ENCODE results near the gene NSRP1. TPM values are rescaled to one million over a fixed set of nuclear protein-coding genes. Genes with fewer than 3 reads are reported as not detected.

NSRP1 gene
- polyA plus RNA-seq, 3 donors: 7.2 to 19.9 (median 11.7) TPM

- Histone ChIP-seq H2AFZ (ENCODE audit: insufficient read depth, low read depth, low read length, poor library complexity, severe bottlenecking) (no peak overlapping the region), H3K27ac (ENCODE audit: low read depth in 1 of 2, low read length in 2 of 2) (no peak overlapping the region), H4K20me1 (ENCODE audit: insufficient read depth, low read length) (no peaks in the 10 kb centered on the region), H3K4me3 (replicated peaks in 1 of 3; ENCODE audit: low read depth in 2 of 3, low read length in 3 of 3) (no peak overlapping the region), H3K79me2 (ENCODE audit: insufficient read depth, low read length) (no peaks in the 10 kb centered on the region), H3K27me3 (ENCODE audit: control insufficient read depth in 2 of 2, insufficient read depth in 2 of 2, low read length in 2 of 2) (no peaks in the 10 kb centered on the region), H3K9ac (ENCODE audit: insufficient read depth, low read length, poor library complexity, severe bottlenecking) (no peak overlapping the region), H3K9me3 (replicated peaks in 1 of 2; ENCODE audit: control insufficient read depth in 1 of 2, insufficient read depth in 1 of 2, low read length in 2 of 2) (no peaks in the 10 kb centered on the region), H3K4me2 (replicated peaks; ENCODE audit: extremely low read depth, low read length, poor library complexity, severe bottlenecking) (no peak overlapping the region), H3K36me3 (replicated peaks in 1 of 2; ENCODE audit: control insufficient read depth in 1 of 2, insufficient read depth in 2 of 2, low read length in 2 of 2) (no peaks in the 10 kb centered on the region), H3K4me1 (ENCODE audit: control insufficient read depth in 1 of 2, insufficient read depth in 2 of 2, low read length in 2 of 2) (no peaks in the 10 kb centered on the region)
- no peaks in the 10 kb centered on the region for H3K36me3 Mint-ChIP-seq
- H3K27ac Mint-ChIP-seq: no peak overlapping the region
- H3K27me3 Mint-ChIP-seq (ENCODE audit: low read depth in 3 of 3): peaks cover 2 to 10% (median 3%) of the 10 kb centered on the region in 3 donors
- no peak for DNase-seq
- H3K4me3 Mint-ChIP-seq: no peak overlapping the region
- intact Hi-C loops (cut with micrococcal nuclease): no loop called here
- 94% methylated on average over 4 of the region's 9 CpGs for WGBS (ENCODE audit: insufficient coverage)
- peaks cover 0 to 1% (median 0%) of the 10 kb centered on the region in 7 donors for H3K9me3 Mint-ChIP-seq
- no peak for TF ChIP-seq CTCF (IDR thresholded peaks at IDR 0.05)
- no peaks in the 10 kb centered on the region for H3K4me1 Mint-ChIP-seq
These were observed 102.2 kb downstream of the NSRP1 start for GRCh38 chr17:30218799-30219198.

- WGBS (ENCODE audit: insufficient coverage): 93% methylated on average over 4 of the region's 4 CpGs
- no peak overlapping the region for H3K4me3 ChIP-seq (replicated peaks in 1 of 3; ENCODE audit: low read depth in 2 of 3, low read length in 3 of 3)
- DNase-seq: no peak
- H3K27me3 Mint-ChIP-seq (ENCODE audit: low read depth in 3 of 3): peaks cover 2 to 10% (median 3%) of the 10 kb centered on the region in 3 donors
- no peak overlapping the region for H3K27ac ChIP-seq (ENCODE audit: low read depth in 1 of 2, low read length in 2 of 2)
- no peaks in the 10 kb centered on the region for H3K79me2 ChIP-seq (ENCODE audit: insufficient read depth, low read length)
- H3K27ac Mint-ChIP-seq: no peak overlapping the region
- H3K36me3 Mint-ChIP-seq: no peaks in the 10 kb centered on the region
- no peaks in the 10 kb centered on the region for H3K4me1 ChIP-seq (ENCODE audit: control insufficient read depth in 1 of 2, insufficient read depth in 2 of 2, low read length in 2 of 2)
- intact Hi-C loops (cut with micrococcal nuclease): no loop called here
- H3K4me2 ChIP-seq (replicated peaks; ENCODE audit: extremely low read depth, low read length, poor library complexity, severe bottlenecking): no peak overlapping the region
- no peaks in the 10 kb centered on the region for H3K9me3 ChIP-seq (replicated peaks in 1 of 2; ENCODE audit: control insufficient read depth in 1 of 2, insufficient read depth in 1 of 2, low read length in 2 of 2)
- H3K9ac ChIP-seq (ENCODE audit: insufficient read depth, low read length, poor library complexity, severe bottlenecking): no peak overlapping the region
- no peaks in the 10 kb centered on the region for H3K36me3 ChIP-seq (replicated peaks in 1 of 2; ENCODE audit: control insufficient read depth in 1 of 2, insufficient read depth in 2 of 2, low read length in 2 of 2)
- no peak for TF ChIP-seq CTCF (IDR thresholded peaks at IDR 0.05)
- no peaks in the 10 kb centered on the region for H3K4me1 Mint-ChIP-seq
- H3K4me3 Mint-ChIP-seq: no peak overlapping the region
- no peak overlapping the region for H2AFZ ChIP-seq (ENCODE audit: insufficient read depth, low read depth, low read length, poor library complexity, severe bottlenecking)
- no peaks in the 10 kb centered on the region for H3K27me3 ChIP-seq (ENCODE audit: control insufficient read depth in 2 of 2, insufficient read depth in 2 of 2, low read length in 2 of 2)
- H4K20me1 ChIP-seq (ENCODE audit: insufficient read depth, low read length): no peaks in the 10 kb centered on the region
- H3K9me3 Mint-ChIP-seq: peaks cover 0 to 1% (median 0%) of the 10 kb centered on the region in 7 donors
These were observed 102.7 kb downstream of the NSRP1 start for GRCh38 chr17:30219315-30219714.

Data from CD14-positive monocyte (primary cell).